OCI-LY7 (cell line): ENCODE results near the gene SRSF2.

ENCODE experiments used
- CTCF ChIP-seq: fragments of 200-600 bp; sonication (generic); conservative IDR thresholded peaks from 2 replicates; pipeline ENCODE4 v1.5.1; 2014; ENCODE audit warnings: mild to moderate bottlenecking, antibody characterized with exemption, low read length, moderate library complexity, mixed read lengths
- EZH2phosphoT487 ChIP-seq: fragments of 200-600 bp; sonication (generic); IDR thresholded peaks from 2 replicates; pipeline ENCODE4 v1.6.1; 2018; ENCODE audit warnings: low read depth, borderline replicate concordance, mild to moderate bottlenecking, mixed run types, antibody characterized with exemption, low read length, moderate library complexity, mixed read lengths

GRCh38 chr17:76735586-76736348 is 1.4 kb downstream of the SRSF2 start:
- no peak for TF ChIP-seq CTCF
- TF ChIP-seq EZH2phosphoT487 = no peak
